ENCODE measurements around the gene HAVCR2. TPM values are rescaled to one million over a fixed set of nuclear protein-coding genes. Genes with fewer than 3 reads are reported as not detected.
A peak's percentile ranks its signal among the peaks of the same experiment; 100 is the strongest.

HAVCR2 gene
- total and polyA plus RNA-seq, 9 of the 15 experiments (the other 6 are each of a cell fraction or from before 2014, with no cell fraction given), result 0.04 to 0.11 (median 0.06) TPM; not detected in 5

- no peak for TF ChIP-seq ZNF57 (CRISPR knock-in tag; IDR thresholded peaks at IDR 0.05)
- TF ChIP-seq ZNF318 (IDR thresholded peaks at IDR 0.05; ENCODE audit: borderline replicate concordance in 1 of 2, low read depth in 1 of 2), result no peak
- no peak for TF ChIP-seq PTTG1 (tag; IDR thresholded peaks at IDR 0.05; ENCODE audit: low read depth)
- TF ChIP-seq TFAM (CRISPR knock-in tag; conservative IDR thresholded peaks at IDR 0.05), result no peak
- no peak for TF ChIP-seq ELK1 (CRISPR knock-in tag; IDR thresholded peaks at IDR 0.05)
- no peak for TF ChIP-seq ZNF316 (IDR thresholded peaks at IDR 0.05)
- TF ChIP-seq HOXB6 (CRISPR knock-in tag; IDR thresholded peaks at IDR 0.05; ENCODE audit: borderline replicate concordance), result no peak
- TF ChIP-seq ZC3H11A (IDR thresholded peaks at IDR 0.05; ENCODE audit: low read depth, low read length), result no peak
- TF ChIP-seq ZZZ3 (IDR thresholded peaks at IDR 0.05), result no peak
- no peak for TF ChIP-seq SMAD2 (IDR thresholded peaks at IDR 0.05; ENCODE audit: low read depth, low read length)
- TF ChIP-seq ZNF197 (CRISPR knock-in tag; IDR thresholded peaks at IDR 0.05; ENCODE audit: low read depth), result 0 out of 2 replicates have a peak, but pooled peaks have one; percentile 28
- no peak for TF ChIP-seq HBP1 (CRISPR knock-in tag; IDR thresholded peaks at IDR 0.05)
- TF ChIP-seq CHD4 (IDR thresholded peaks at IDR 0.05; ENCODE audit: insufficient read depth, insufficient replicate concordance, low read depth, low read length, poor library complexity, severe bottlenecking), result no peak
- TF ChIP-seq ZNF655 (CRISPR knock-in tag; IDR thresholded peaks at IDR 0.05), result no peak
- no peak for TF ChIP-seq ZBTB1 (CRISPR knock-in tag; IDR thresholded peaks at IDR 0.05; ENCODE audit: borderline replicate concordance, low read depth)
These were observed 33.7 kb upstream of the HAVCR2 start, which contains the start of gene MED7 (continued) for GRCh38 chr5:157142317-157143126.

All from K562 (cell line).